ENCODE measurements around the gene CCT6B. TPM values are rescaled to one million over a fixed set of nuclear protein-coding genes. Genes with fewer than 3 reads are reported as not detected.

The CCT6B gene
- total RNA-seq, 1 experiment from 2014 or later = 1.7 TPM

DNA sequence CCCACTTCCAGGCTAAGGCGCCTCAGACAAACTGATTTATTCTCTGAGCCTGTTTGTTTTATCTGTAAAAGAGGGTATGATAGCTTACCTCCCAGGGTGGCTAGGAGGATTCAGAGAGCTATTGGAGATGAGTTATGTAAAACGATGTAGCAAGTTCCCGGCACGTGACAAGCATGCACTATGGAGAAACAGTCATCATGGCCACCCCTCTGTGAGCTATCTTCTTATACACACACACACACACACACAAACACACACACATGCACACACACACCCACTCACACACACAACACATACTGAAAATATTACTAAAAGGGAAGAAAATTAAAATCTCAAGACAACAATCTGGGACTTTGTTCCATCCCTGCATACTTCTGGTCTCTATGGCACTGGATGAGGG, 66.3 kb downstream of the CCT6B start:
- H3K23me2 ChIP-seq (ENCODE audit: insufficient read length, low read depth, low read length, poor library complexity, severe bottlenecking) = no peaks in the 10 kb centered on the region
- H3K4me1 Mint-ChIP-seq = peaks cover 5 to 7% of the 10 kb centered on the region in 2 experiments; a peak in 3 of 4 replicates
- no peak overlapping the region for H2AK5ac ChIP-seq (ENCODE audit: insufficient read length, low read length)
- H2BK20ac ChIP-seq (ENCODE audit: low read depth, low read length, poor library complexity, severe bottlenecking) = no peak overlapping the region
- H3K79me1 ChIP-seq (ENCODE audit: insufficient read depth, low read depth, low read length, poor library complexity, severe bottlenecking) = no peaks in the 10 kb centered on the region
- H3K9ac ChIP-seq (ENCODE audit: extremely low read depth, insufficient read length, low read length) = no peak overlapping the region
- no peak overlapping the region for H3K27ac ChIP-seq (ENCODE audit: insufficient read length, low read depth, low read length)
- H2BK12ac ChIP-seq (ENCODE audit: insufficient read length, low read depth, low read length) = no peak overlapping the region
- no peak overlapping the region for H4K5ac ChIP-seq (ENCODE audit: insufficient read length, low read depth, low read length)
- no peaks in the 10 kb centered on the region for H3K9me3 ChIP-seq (ENCODE audit: control insufficient read depth, low read depth, low read length)
- no peak overlapping the region for H4K91ac ChIP-seq (ENCODE audit: insufficient read length, low read depth, low read length)
- no peaks in the 10 kb centered on the region for H4K20me1 ChIP-seq (ENCODE audit: control insufficient read depth, insufficient read depth, insufficient read length)
- no peaks in the 10 kb centered on the region for H3K79me2 ChIP-seq (ENCODE audit: insufficient read depth, low read length)
- H3K23ac ChIP-seq (ENCODE audit: insufficient read length, low read depth, low read length) = no peak overlapping the region
- H2AFZ ChIP-seq (ENCODE audit: low read length) = no peak overlapping the region
- H3K4me2 ChIP-seq (ENCODE audit: insufficient read depth, insufficient read length, low read length) = no peak overlapping the region
- DNase-seq = no peak
- no peak overlapping the region for H3K4me3 Mint-ChIP-seq
- no peak overlapping the region for H2BK5ac ChIP-seq (ENCODE audit: insufficient read length, low read length)
- no peaks in the 10 kb centered on the region for H3K27me3 ChIP-seq (ENCODE audit: insufficient read depth, low read length)
- H3K56ac ChIP-seq (ENCODE audit: insufficient read length, low read depth, low read length) = no peak overlapping the region
- no peaks in the 10 kb centered on the region for H3K4me1 ChIP-seq (ENCODE audit: insufficient read depth, low read length)
- H3K9me3 Mint-ChIP-seq = no peaks in the 10 kb centered on the region
- no peak overlapping the region for H3K14ac ChIP-seq (ENCODE audit: insufficient read depth, low read length)
- no peaks in the 10 kb centered on the region for H3K36me3 Mint-ChIP-seq (ENCODE audit: insufficient read depth in 1 of 3, low read depth in 3 of 3)
- H4K8ac ChIP-seq (replicated peaks; ENCODE audit: insufficient read length, low read depth, low read length) = no peak overlapping the region
- H3K18ac ChIP-seq (ENCODE audit: insufficient read length, low read depth, low read length) = no peak overlapping the region
- no peak overlapping the region for H3K4ac ChIP-seq (ENCODE audit: low read depth, low read length)
- no peak overlapping the region for H2BK120ac ChIP-seq (ENCODE audit: low read depth, low read length, poor library complexity, severe bottlenecking)
- H3K27ac Mint-ChIP-seq = no peak overlapping the region
- WGBS (ENCODE audit: extremely low coverage, insufficient read length, low lambda C conversion rate) = no CpG with 5 or more reads among the region's 4 CpGs
- H3K27me3 Mint-ChIP-seq (ENCODE audit: low read depth) = peaks cover 64% of the 10 kb centered on the region
- TF ChIP-seq, protein P1, sequence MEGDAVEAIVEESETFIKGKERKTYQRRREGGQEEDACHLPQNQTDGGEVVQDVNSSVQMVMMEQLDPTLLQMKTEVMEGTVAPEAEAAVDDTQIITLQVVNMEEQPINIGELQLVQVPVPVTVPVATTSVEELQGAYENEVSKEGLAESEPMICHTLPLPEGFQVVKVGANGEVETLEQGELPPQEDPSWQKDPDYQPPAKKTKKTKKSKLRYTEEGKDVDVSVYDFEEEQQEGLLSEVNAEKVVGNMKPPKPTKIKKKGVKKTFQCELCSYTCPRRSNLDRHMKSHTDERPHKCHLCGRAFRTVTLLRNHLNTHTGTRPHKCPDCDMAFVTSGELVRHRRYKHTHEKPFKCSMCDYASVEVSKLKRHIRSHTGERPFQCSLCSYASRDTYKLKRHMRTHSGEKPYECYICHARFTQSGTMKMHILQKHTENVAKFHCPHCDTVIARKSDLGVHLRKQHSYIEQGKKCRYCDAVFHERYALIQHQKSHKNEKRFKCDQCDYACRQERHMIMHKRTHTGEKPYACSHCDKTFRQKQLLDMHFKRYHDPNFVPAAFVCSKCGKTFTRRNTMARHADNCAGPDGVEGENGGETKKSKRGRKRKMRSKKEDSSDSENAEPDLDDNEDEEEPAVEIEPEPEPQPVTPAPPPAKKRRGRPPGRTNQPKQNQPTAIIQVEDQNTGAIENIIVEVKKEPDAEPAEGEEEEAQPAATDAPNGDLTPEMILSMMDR (conservative IDR thresholded peaks at IDR 0.05) = no peak
- H3T11ph ChIP-seq (ENCODE audit: low read length) = no peak overlapping the region
- H2BK15ac ChIP-seq (ENCODE audit: low read depth, low read length) = no peak overlapping the region

All from H9 (cell line).